OCI-LY1 (cell line): ENCODE measurements around the gene C15orf62.

Source experiments
- H2AFZ ChIP-seq: fragments of 200-600 bp; sonication (generic), shearing (Covaris generic); 2 replicates; pipeline ENCODE4 v1.6.0; 2014; ENCODE audit warnings: antibody characterized with exemption, mild to moderate bottlenecking, low read length
- H3F3A ChIP-seq: fragments of 200-600 bp; sonication (generic), shearing (Covaris generic); 2 replicates; pipeline ENCODE4 v1.6.0; 2014; ENCODE audit warnings: mild to moderate bottlenecking, antibody characterized with exemption, low read length, moderate library complexity; ENCODE audit not compliant: insufficient read depth
- H3K27ac ChIP-seq: fragments of 200-600 bp; sonication (generic); 2 replicates; pipeline ENCODE4 v1.5.1; 2014; ENCODE audit warnings: low read length, mixed run types, mild to moderate bottlenecking, low read depth; ENCODE audit not compliant: poor library complexity, severe bottlenecking
- H3K27me3 ChIP-seq: fragments of 200-600 bp; sonication (generic); 2 replicates; pipeline ENCODE4 v1.6.0; 2014; ENCODE audit warnings: antibody characterized with exemption, mild to moderate bottlenecking, low read length, moderate library complexity; ENCODE audit not compliant: insufficient read depth
- H3K36me3 ChIP-seq: fragments of 200-600 bp; sonication (generic); 2 replicates; pipeline ENCODE4 v1.6.1; 2014; ENCODE audit warnings: mild to moderate bottlenecking, antibody characterized with exemption, low read length, moderate library complexity, mixed read lengths; ENCODE audit not compliant: insufficient read depth
- H3K4me1 ChIP-seq: fragments of 200-600 bp; sonication (generic); 2 replicates; pipeline ENCODE4 v1.5.1; 2014; ENCODE audit warnings: mild to moderate bottlenecking, low read length, moderate library complexity; ENCODE audit not compliant: insufficient read depth, severe bottlenecking
- H3K4me2 ChIP-seq: fragments of 200-600 bp; sonication (generic), shearing (Covaris generic); 2 replicates; pipeline ENCODE4 v1.6.1; 2014; ENCODE audit warnings: low read length
- H3K4me3 ChIP-seq: fragments of 200-600 bp; sonication (generic); 2 replicates; pipeline ENCODE4 v1.5.1; 2014; ENCODE audit warnings: low read length, low read depth, mild to moderate bottlenecking, mixed read lengths; ENCODE audit not compliant: poor library complexity, severe bottlenecking
- H3K79me2 ChIP-seq: fragments of 200-600 bp; shearing (Covaris generic); 2 replicates; pipeline ENCODE4 v1.6.1; 2016; ENCODE audit warnings: mixed run types, low read length, mixed read lengths; ENCODE audit not compliant: insufficient read depth
- H3K9ac ChIP-seq: fragments of 200-600 bp; sonication (generic), shearing (Covaris generic); 2 replicates; pipeline ENCODE4 v1.6.1; 2014; ENCODE audit warnings: mild to moderate bottlenecking, low read length, mixed read lengths
- H3K9me2 ChIP-seq: fragments of 200-600 bp; sonication (generic), shearing (Covaris generic); 2 replicates; pipeline ENCODE4 v1.6.1; 2014; ENCODE audit warnings: low read depth, mild to moderate bottlenecking, low read length, mixed read lengths
- H3K9me3 ChIP-seq: fragments of 200-600 bp; shearing (Covaris generic); 2 replicates; pipeline ENCODE4 v1.6.1; 2014; ENCODE audit warnings: low read length, mixed read lengths
- H4K20me1 ChIP-seq: fragments of 200-600 bp; sonication (generic), shearing (Covaris generic); 2 replicates; pipeline ENCODE4 v1.6.0; 2016; ENCODE audit warnings: mild to moderate bottlenecking, low read length; ENCODE audit not compliant: insufficient read depth
- CTCF ChIP-seq: fragments of 200-600 bp; sonication (generic), shearing (Covaris generic); IDR thresholded peaks from 2 replicates; pipeline ENCODE4 v1.5.1; 2017; ENCODE audit warnings: mild to moderate bottlenecking, antibody characterized with exemption, low read length, moderate library complexity, mixed read lengths
- EZH2 ChIP-seq: fragments of 200-600 bp; sonication (generic), shearing (Covaris generic); IDR thresholded peaks from 2 replicates; pipeline ENCODE4 v1.8.0; 2017; ENCODE audit warnings: borderline replicate concordance, mixed run types, mild to moderate bottlenecking, antibody characterized with exemption, low read length, moderate library complexity, mixed read lengths

C15orf62 gene

GRCh38 chr15:40792394-40792793, 22.6 kb downstream of the C15orf62 start:
- Histone ChIP-seq H3K4me2 (no peak overlapping the region), H3K4me1 (peaks cover 7% of the 10 kb centered on the region), H3K9ac (no peak overlapping the region), H2AFZ (no peak overlapping the region), H3K9me3 (no peaks in the 10 kb centered on the region), H3K36me3 (peaks cover 11% of the 10 kb centered on the region; the same call in 1 of the 2 replicates), H4K20me1 (no peaks in the 10 kb centered on the region), H3K27me3 (no peaks in the 10 kb centered on the region), H3K9me2 (no peaks in the 10 kb centered on the region), H3K4me3 (no peak overlapping the region), H3K79me2 (no peaks in the 10 kb centered on the region), H3F3A (no peaks in the 10 kb centered on the region), H3K27ac (no peak overlapping the region)
- no peak for TF ChIP-seq EZH2
- TF ChIP-seq CTCF, result no peak

- Histone ChIP-seq H3K27me3 (no peaks in the 10 kb centered on the region), H3K27ac (no peak overlapping the region), H3K4me1 (no peaks in the 10 kb centered on the region), H3K79me2 (no peaks in the 10 kb centered on the region), H2AFZ (no peak overlapping the region), H3K36me3 (peaks cover 14% of the 10 kb centered on the region; the same call in 1 of the 2 replicates), H3F3A (no peaks in the 10 kb centered on the region), H3K9me2 (no peaks in the 10 kb centered on the region), H3K4me2 (no peak overlapping the region), H3K4me3 (no peak overlapping the region), H4K20me1 (no peaks in the 10 kb centered on the region), H3K9me3 (no peaks in the 10 kb centered on the region), H3K9ac (no peak overlapping the region)
- TF ChIP-seq CTCF, result no peak
- no peak for TF ChIP-seq EZH2
These were observed 23.6 kb downstream of the C15orf62 start for GRCh38 chr15:40793216-40793989.

- Histone ChIP-seq H2AFZ (no peak overlapping the region), H3K4me3 (no peak overlapping the region), H3K4me2 (no peak overlapping the region), H3K27me3 (no peaks in the 10 kb centered on the region), H4K20me1 (no peaks in the 10 kb centered on the region), H3K27ac (no peak overlapping the region), H3K9me3 (no peaks in the 10 kb centered on the region), H3K79me2 (no peaks in the 10 kb centered on the region), H3K4me1 (no peaks in the 10 kb centered on the region), H3F3A (no peaks in the 10 kb centered on the region), H3K36me3 (peaks cover 14% of the 10 kb centered on the region; the same call in 1 of the 2 replicates), H3K9me2 (no peaks in the 10 kb centered on the region), H3K9ac (no peak overlapping the region)
- TF ChIP-seq EZH2 (no peak), CTCF (no peak)
These were observed 26.3 kb downstream of the C15orf62 start for GRCh38 chr15:40796041-40796440.
